ENCODE data around the gene ROMO1. TPM values are rescaled to one million over a fixed set of nuclear protein-coding genes. Genes with fewer than 3 reads are reported as not detected.

ROMO1 gene
- total RNA-seq, 4 donors from 2014 or later, result 158 to 312 (median 228) TPM

GRCh38 chr20:35730583-35731468 is 31.6 kb downstream of the ROMO1 start:
- H3K27ac ChIP-seq, result peak overlapping the region in 1 of 4 donors; percentile 23
- ATAC-seq, result no peak
- no peaks in the 10 kb centered on the region for H3K9me3 ChIP-seq
- peaks cover 23 to 90% (median 24%) of the 10 kb centered on the region in 3 donors for H3K4me1 ChIP-seq
- 19 to 36% methylated on average over 4 of the region's 4 CpGs for WGBS, 2 donors (ENCODE audit: low coverage in 1 of 2)
- H3K4me3 ChIP-seq, result no peak overlapping the region
- peaks cover 10 to 100% of the 10 kb centered on the region in 2 donors for H3K36me3 ChIP-seq
- TF ChIP-seq POLR2AphosphoS5 (IDR thresholded peaks at IDR 0.05) (no peak), EP300 (IDR thresholded peaks at IDR 0.05) (no peak), CTCF (IDR thresholded peaks at IDR 0.05) (no peak), POLR2A (IDR thresholded peaks at IDR 0.05) (no peak)
- no peaks in the 10 kb centered on the region for H3K27me3 ChIP-seq

GRCh38 chr20:35731469-35731788 is 32.2 kb downstream of the ROMO1 start:
- 37 to 44% methylated on average over 2 of the region's 2 CpGs for WGBS, 2 donors (ENCODE audit: low coverage in 1 of 2)
- no peak for ATAC-seq

GRCh38 chr20:35731862-35732643 is 32.8 kb downstream of the ROMO1 start:
- Histone ChIP-seq H3K27ac (peak overlapping the region in 1 of 4 donors; percentile 20), H3K27me3 (no peaks in the 10 kb centered on the region), H3K9me3 (no peaks in the 10 kb centered on the region), H3K36me3 (peaks cover 11 to 99% of the 10 kb centered on the region in 2 donors), H3K4me1 (peaks cover 25 to 96% (median 28%) of the 10 kb centered on the region in 3 donors), H3K4me3 (no peak overlapping the region)
- no peak for ATAC-seq
- WGBS, 2 donors (ENCODE audit: low coverage in 1 of 2), result 72 to 82% methylated on average over 22 to 24 of the region's 24 CpGs
- TF ChIP-seq CTCF (IDR thresholded peaks at IDR 0.05) (no peak), POLR2A (IDR thresholded peaks at IDR 0.05) (no peak), EP300 (IDR thresholded peaks at IDR 0.05) (no peak), POLR2AphosphoS5 (IDR thresholded peaks at IDR 0.05) (no peak)

More at GRCh38 chr20:35731469-35731788, 32.2 kb downstream of the ROMO1 start:
- TF ChIP-seq POLR2A (IDR thresholded peaks at IDR 0.05) (no peak), POLR2AphosphoS5 (IDR thresholded peaks at IDR 0.05) (no peak), CTCF (IDR thresholded peaks at IDR 0.05) (no peak), EP300 (IDR thresholded peaks at IDR 0.05) (no peak)
- H3K36me3 ChIP-seq, result peaks cover 11 to 99% of the 10 kb centered on the region in 2 donors
- H3K9me3 ChIP-seq, result no peaks in the 10 kb centered on the region
- H3K27ac ChIP-seq, result peak overlapping the region in 1 of 4 donors; percentile 23
- H3K4me1 ChIP-seq, result peaks cover 25 to 96% (median 28%) of the 10 kb centered on the region in 3 donors
- H3K4me3 ChIP-seq, result no peak overlapping the region
- no peaks in the 10 kb centered on the region for H3K27me3 ChIP-seq

- Histone ChIP-seq H3K9me3 (no peaks in the 10 kb centered on the region), H3K4me3 (no peak overlapping the region), H3K36me3 (peaks cover 11 to 99% of the 10 kb centered on the region in 2 donors), H3K27me3 (no peaks in the 10 kb centered on the region), H3K27ac (no peak overlapping the region), H3K4me1 (peaks cover 25 to 99% (median 28%) of the 10 kb centered on the region in 3 donors)
- WGBS, 2 donors (ENCODE audit: low coverage in 1 of 2), result 15 to 25% methylated on average over 1 of the region's 1 CpG
- no peak for TF ChIP-seq POLR2A (IDR thresholded peaks at IDR 0.05)
- no peak for TF ChIP-seq POLR2AphosphoS5 (IDR thresholded peaks at IDR 0.05)
- no peak for TF ChIP-seq EP300 (IDR thresholded peaks at IDR 0.05)
- no peak for TF ChIP-seq CTCF (IDR thresholded peaks at IDR 0.05)
- no peak for ATAC-seq
These were observed 33.4 kb downstream of the ROMO1 start for GRCh38 chr20:35732644-35732982.

Measured in gastroesophageal sphincter (tissue), 4 donors.